ENCODE results near the gene SBF1. TPM values are rescaled to one million over a fixed set of nuclear protein-coding genes. Genes with fewer than 3 reads are reported as not detected.
A peak's percentile ranks its signal among the peaks of the same experiment; 100 is the strongest.

SBF1 gene
- total and polyA plus RNA-seq, 7 donors, result 13.8 to 67.3 (median 23.2) TPM

GRCh38 chr22:50481440-50482106 is 6.7 kb upstream of the SBF1 start, which contains the start of gene ADM2:
Gene ADM2, plus strand, starts transcription at chr22:50481543. Its CDS starts 305 bp downstream, at chr22:50481848.
- 2 to 3% methylated on average over 70 of the region's 70 CpGs for WGBS, 2 donors
- H3K4me1 ChIP-seq, result peaks cover 0 to 16% (median 7%) of the 10 kb centered on the region in 4 donors
- H3K9me3 ChIP-seq, result no peaks in the 10 kb centered on the region
- TF ChIP-seq POLR2A (IDR thresholded peaks at IDR 0.05) (no peak), EP300 (IDR thresholded peaks at IDR 0.05) (no peak), CTCF (IDR thresholded peaks at IDR 0.05) (no peak), POLR2AphosphoS5 (IDR thresholded peaks at IDR 0.05) (no peak)
- no peaks in the 10 kb centered on the region for H3K36me3 ChIP-seq
- no peak within 1 kb of the TSS for H3K27ac ChIP-seq
- peak within 1 kb of the TSS in 3 of 4 donors; percentile 32 to 50 (median 34) for H3K4me3 ChIP-seq
- DNase-seq, result no peak
- intact Hi-C loops (cut with DNase I), result no loop called here
- H3K27me3 ChIP-seq, result peaks cover 32 to 72% (median 54%) of the 10 kb centered on the region in 3 donors

DNA sequence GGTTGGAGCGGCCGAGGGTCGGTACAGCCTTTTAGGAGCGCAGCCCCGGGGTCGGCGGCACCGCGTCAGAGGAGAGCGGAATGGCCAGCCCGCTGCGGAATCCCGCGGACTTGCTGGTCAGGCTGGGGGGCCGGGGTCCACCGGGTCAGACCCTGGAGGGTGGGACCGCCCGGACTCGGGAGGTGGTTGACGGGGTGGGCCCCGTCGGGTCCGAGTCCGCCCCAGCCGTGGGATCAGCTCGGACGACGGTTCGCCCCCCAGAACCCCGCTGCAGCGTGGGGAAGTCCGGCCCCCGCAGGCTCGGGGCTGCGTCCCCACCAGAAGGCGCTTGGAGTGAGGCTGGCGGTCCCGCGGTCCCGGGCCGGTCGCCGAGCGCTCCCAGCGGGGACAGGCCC is 6.2 kb upstream of the SBF1 start:
- peaks cover 0 to 16% (median 7%) of the 10 kb centered on the region in 4 donors for H3K4me1 ChIP-seq
- no peak for DNase-seq
- WGBS, 2 donors, result 3 to 4% methylated on average over 45 of the region's 45 CpGs
- peaks cover 32 to 70% (median 54%) of the 10 kb centered on the region in 3 donors for H3K27me3 ChIP-seq
- H3K36me3 ChIP-seq, result no peaks in the 10 kb centered on the region
- H3K27ac ChIP-seq, result no peak overlapping the region
- H3K9me3 ChIP-seq, result no peaks in the 10 kb centered on the region
- TF ChIP-seq EP300 (IDR thresholded peaks at IDR 0.05) (no peak), POLR2AphosphoS5 (IDR thresholded peaks at IDR 0.05) (no peak), POLR2A (IDR thresholded peaks at IDR 0.05) (no peak), CTCF (IDR thresholded peaks at IDR 0.05) (no peak)
- intact Hi-C loops (cut with DNase I), result no loop called here
- peak overlapping the region in 3 of 4 donors; percentile 32 to 50 (median 34) for H3K4me3 ChIP-seq

GRCh38 chr22:50479721-50480120 is 4.9 kb upstream of the SBF1 start:
- Histone ChIP-seq H3K9me3 (no peaks in the 10 kb centered on the region), H3K4me3 (no peak overlapping the region), H3K27ac (no peak overlapping the region), H3K4me1 (peaks cover 0 to 23% (median 14%) of the 10 kb centered on the region in 4 donors), H3K36me3 (no peaks in the 10 kb centered on the region), H3K27me3 (peaks cover 32 to 63% (median 53%) of the 10 kb centered on the region in 3 donors)
- TF ChIP-seq POLR2A (IDR thresholded peaks at IDR 0.05) (no peak), POLR2AphosphoS5 (IDR thresholded peaks at IDR 0.05) (no peak), EP300 (IDR thresholded peaks at IDR 0.05) (no peak), CTCF (IDR thresholded peaks at IDR 0.05) (no peak)
- 64 to 68% methylated on average over 11 of the region's 11 CpGs for WGBS, 2 donors
- intact Hi-C loops (cut with DNase I), result no loop called here
- no peak for DNase-seq

DNA sequence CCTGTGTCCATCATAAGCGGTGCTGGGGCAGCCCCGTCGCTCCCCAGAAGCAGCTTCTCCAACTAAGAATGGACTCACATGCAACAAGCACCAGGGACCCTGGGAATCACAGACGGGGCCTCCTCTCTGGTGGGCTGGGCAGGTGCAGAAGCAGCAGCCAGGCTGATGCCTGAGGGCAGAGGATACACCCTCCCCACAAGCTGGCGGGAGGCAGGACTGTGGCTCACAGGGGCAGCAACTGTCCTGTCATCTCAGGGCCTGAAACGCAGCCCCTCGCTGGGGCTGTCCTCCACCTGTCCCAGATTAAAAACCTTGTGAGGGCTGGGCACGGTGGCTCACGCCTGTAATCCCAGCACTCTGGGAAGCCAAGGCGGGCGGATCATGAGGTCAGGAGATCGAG is 3.1 kb upstream of the SBF1 start:
- no peaks in the 10 kb centered on the region for H3K36me3 ChIP-seq
- no peak for DNase-seq
- no peak overlapping the region for H3K27ac ChIP-seq
- TF ChIP-seq POLR2A (IDR thresholded peaks at IDR 0.05) (no peak), EP300 (IDR thresholded peaks at IDR 0.05) (no peak), POLR2AphosphoS5 (IDR thresholded peaks at IDR 0.05) (no peak), CTCF (IDR thresholded peaks at IDR 0.05) (no peak)
- no peaks in the 10 kb centered on the region for H3K9me3 ChIP-seq
- H3K4me3 ChIP-seq, result no peak overlapping the region
- WGBS, 2 donors, result 93 to 94% methylated on average over 12 of the region's 12 CpGs
- intact Hi-C loops (cut with DNase I), result no loop called here
- H3K27me3 ChIP-seq, result peaks cover 28 to 45% (median 35%) of the 10 kb centered on the region in 3 donors
- H3K4me1 ChIP-seq, result peaks cover 0 to 37% (median 25%) of the 10 kb centered on the region in 4 donors

Measured in sigmoid colon (tissue), 7 donors.